Keratinocyte (primary cell): ENCODE results near the gene TLX2. TPM values are rescaled to one million over a fixed set of nuclear protein-coding genes. Genes with fewer than 3 reads are reported as not detected.

Experiments used
- DNase-seq: peaks from one replicate; pipeline ENCODE4 v3.0.0-alpha.2; 2011; ENCODE audit warnings: low read depth, missing footprints, low spot score
- FAIRE-seq: peaks from 2 replicates; lab custom pipeline; 2011; peaks lifted over from hg19 to GRCh38; lab: Jason Lieb, UNC
- H2AFZ ChIP-seq: 2 replicates; pipeline ENCODE4 v1.6.0; 2012; ENCODE audit warnings: low read length, control low read depth, inconsistent platforms; ENCODE audit not compliant: control insufficient read depth
- H3K27ac ChIP-seq: 2 replicates; pipeline ENCODE4 v1.5.1; 2011; ENCODE audit warnings: low read length; ENCODE audit not compliant: control insufficient read depth, insufficient read depth
- H3K27me3 ChIP-seq: 3 replicates; pipeline ENCODE4 v1.6.0; 2011; ENCODE audit warnings: low read length; ENCODE audit not compliant: control insufficient read depth, insufficient read depth; ENCODE audit errors: extremely low read depth
- H3K36me3 ChIP-seq, 2 experiments: 2 replicates in 1 of 2; 3 replicates in 1 of 2; pipeline ENCODE4 v1.5.1; 2011; ENCODE audit warnings: low read length in 2 of 2, mild to moderate bottlenecking in 1 of 2; ENCODE audit not compliant: control insufficient read depth in 2 of 2, insufficient read depth in 2 of 2; ENCODE audit errors: extremely low read depth in 1 of 2
- H3K4me1 ChIP-seq: 3 replicates; pipeline ENCODE4 v1.5.1; 2011; ENCODE audit warnings: low read length; ENCODE audit not compliant: control insufficient read depth, insufficient read depth; ENCODE audit errors: extremely low read depth
- H3K4me2 ChIP-seq: 3 replicates; pipeline ENCODE4 v1.6.0; 2011; ENCODE audit warnings: low read depth, low read length; ENCODE audit not compliant: control insufficient read depth, insufficient read depth; ENCODE audit errors: extremely low read depth
- H3K4me3 ChIP-seq, 3 experiments: fragments of 200-600 bp in 1 of 3; sonication (generic) in 1 of 3; 2 replicates in 2 of 3; 3 replicates in 1 of 3; pipeline ENCODE4 v1.5.1; 2011 to 2016; ENCODE audit warnings: low read length in 3 of 3, mild to moderate bottlenecking in 3 of 3, control low read depth in 2 of 3, inconsistent platforms in 1 of 3, low read depth in 1 of 3, mixed read lengths in 1 of 3, mixed run types in 1 of 3, moderate library complexity in 1 of 3; ENCODE audit not compliant: control insufficient read depth in 2 of 3, insufficient read depth in 2 of 3; ENCODE audit errors: extremely low read depth in 1 of 3
- H3K79me2 ChIP-seq: 2 replicates; pipeline ENCODE4 v1.6.0; 2012; ENCODE audit warnings: low read length; ENCODE audit not compliant: control insufficient read depth, insufficient read depth
- H3K9ac ChIP-seq: 3 replicates; pipeline ENCODE4 v1.6.0; 2011; ENCODE audit warnings: low read length; ENCODE audit not compliant: control insufficient read depth, insufficient read depth; ENCODE audit errors: extremely low read depth
- H3K9me1 ChIP-seq: 3 replicates; pipeline ENCODE4 v1.6.0; 2011; ENCODE audit warnings: low read length; ENCODE audit not compliant: control insufficient read depth, insufficient read depth; ENCODE audit errors: extremely low read depth
- H3K9me3 ChIP-seq: 2 replicates; pipeline ENCODE4 v1.5.1; 2012; ENCODE audit warnings: low read depth, low read length; ENCODE audit not compliant: control insufficient read depth
- H4K20me1 ChIP-seq: 3 replicates; pipeline ENCODE4 v1.6.0; 2011; ENCODE audit warnings: low read length; ENCODE audit not compliant: control insufficient read depth, insufficient read depth; ENCODE audit errors: extremely low read depth
- CTCF ChIP-seq, 3 experiments: IDR thresholded peaks in 1 of 3; conservative IDR thresholded peaks in 1 of 3; optimal IDR thresholded peaks in 1 of 3; 2 replicates in 2 of 3; 3 replicates in 1 of 3; pipeline versions ENCODE3 to v1.5.1; 2011; ENCODE audit warnings: low read length in 3 of 3, mild to moderate bottlenecking in 3 of 3, moderate library complexity in 2 of 3, control low read depth in 1 of 3, inconsistent platforms in 1 of 3; ENCODE audit not compliant: insufficient read depth in 2 of 3; ENCODE audit errors: extremely low read depth in 1 of 3
- EZH2 ChIP-seq: IDR thresholded peaks from one replicate; pipeline ENCODE4 v1.6.1; 2012; ENCODE audit warnings: inconsistent platforms, mild to moderate bottlenecking, low read length, moderate library complexity
- dilution Hi-C: fragments of 300-500 bp; cut with MboI; formaldehyde crosslinking; loops from one replicate; pipeline ENCODE4 v1.7.0; 2020; ENCODE audit warnings: low sequenced_read_pairs; ENCODE audit not compliant: extremely low pct_ligation_motif_present
- polyA plus RNA-seq, 5 experiments: library from polyadenylated mRNA; depleted of rRNA in 3 of 5; stranded (reverse) in 3 of 5; stranded (forward) in 1 of 5; unstranded in 1 of 5; fragments of >200 nt; gene quantifications; 1 replicate in 1 of 5; 2 replicates in 3 of 5; 3 replicates in 1 of 5; pipeline versions ENCODE4 v1.2.1 to v1.2.3, GENCODE V29; 2011 to 2012; ENCODE audit warnings: missing spikeins in 2 of 5, low read depth in 1 of 5, low replicate concordance in 1 of 5

The TLX2 gene
- polyA plus RNA-seq, 1 donor (not counting 4 experiments of a cell fraction or from before 2014, with no cell fraction given) = not detected

- no peak for DNase-seq
- Histone ChIP-seq H3K36me3 (peaks cover 32 to 38% of the 10 kb centered on the region in 2 experiments), H3K9me1 (no peaks in the 10 kb centered on the region)
Observed at GRCh38 chr2:74493546-74493945, 20.7 kb upstream of the TLX2 start.

DNA sequence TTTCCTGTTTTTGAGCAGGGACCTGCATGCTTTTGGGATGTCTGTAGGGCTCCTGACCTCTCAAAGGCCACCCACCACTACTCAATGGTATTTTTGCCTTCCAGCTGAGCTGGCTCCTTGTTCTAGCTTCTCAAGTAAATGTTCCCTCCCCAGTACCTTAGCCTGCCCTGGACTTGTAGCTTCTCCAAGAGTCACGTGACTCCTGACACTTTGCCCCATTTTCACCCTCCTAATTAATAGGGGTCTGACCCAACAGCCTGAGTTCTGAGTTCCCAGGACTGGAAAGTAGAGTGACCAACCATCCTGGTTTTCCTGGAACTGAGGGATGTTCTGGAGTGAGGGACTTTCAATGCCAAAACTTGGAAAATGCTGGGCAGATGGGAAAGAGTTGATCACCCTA lies 18.8 kb upstream of the TLX2 start:
- Histone ChIP-seq H3K9me1 (no peaks in the 10 kb centered on the region), H2AFZ (no peak overlapping the region), H3K4me1 (peaks cover 18% of the 10 kb centered on the region), H3K9ac (no peak overlapping the region), H3K27ac (no peak overlapping the region), H3K4me3 (no peak overlapping the region), H4K20me1 (no peaks in the 10 kb centered on the region), H3K79me2 (no peaks in the 10 kb centered on the region), H3K36me3 (peaks cover 28 to 33% of the 10 kb centered on the region in 2 experiments), H3K4me2 (no peak overlapping the region), H3K27me3 (peaks cover 29% of the 10 kb centered on the region), H3K9me3 (no peaks in the 10 kb centered on the region)
- no peak for TF ChIP-seq CTCF (optimal IDR thresholded peaks at IDR 0.05 in 1 of 3, IDR thresholded peaks at IDR 0.05 in 1 of 3, conservative IDR thresholded peaks at IDR 0.05 in 1 of 3; ENCODE audit: extremely low read depth in 1 of 3, insufficient read depth in 2 of 3, low read length in 3 of 3)
- no peak for TF ChIP-seq EZH2
- DNase-seq = no peak
- no peak for FAIRE-seq
- dilution Hi-C loops = no loop called here

More at GRCh38 chr2:74493546-74493945, 20.7 kb upstream of the TLX2 start:
- Histone ChIP-seq H3K9me3 (no peaks in the 10 kb centered on the region), H3K9ac (no peak overlapping the region), H4K20me1 (no peaks in the 10 kb centered on the region), H3K4me3 (no peak overlapping the region), H3K4me2 (no peak overlapping the region), H3K27ac (no peak overlapping the region), H3K27me3 (peaks cover 12% of the 10 kb centered on the region), H3K4me1 (peaks cover 13% of the 10 kb centered on the region), H2AFZ (no peak overlapping the region), H3K79me2 (peaks cover 4% of the 10 kb centered on the region)
- TF ChIP-seq EZH2 (no peak), CTCF (optimal IDR thresholded peaks at IDR 0.05 in 1 of 3, IDR thresholded peaks at IDR 0.05 in 1 of 3, conservative IDR thresholded peaks at IDR 0.05 in 1 of 3; ENCODE audit: extremely low read depth in 1 of 3, insufficient read depth in 2 of 3, low read length in 3 of 3) (no peak)
- no peak for FAIRE-seq
- dilution Hi-C loops = no loop called here
